ENCODE data around the gene OVCA2.

DNA sequence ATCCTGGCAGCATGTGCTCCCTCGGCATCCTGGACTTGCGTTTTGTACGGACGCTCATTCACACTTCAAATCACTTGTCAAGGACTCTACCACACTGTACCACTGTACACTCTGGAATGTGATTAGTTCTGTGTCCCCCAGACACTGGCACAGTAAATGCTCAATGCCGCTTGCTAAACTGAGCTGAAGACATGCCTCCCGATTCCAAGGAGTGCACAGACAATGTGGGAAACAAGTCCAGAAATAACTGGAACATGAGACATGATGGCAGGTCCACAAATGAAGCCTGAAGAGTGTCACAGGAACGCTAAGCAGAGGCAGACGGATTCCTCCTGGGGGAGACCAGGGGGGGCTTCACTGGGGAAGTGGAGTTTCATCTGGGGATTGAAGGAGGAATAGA is 35.2 kb downstream of the OVCA2 start:
- TF ChIP-seq CTCF (IDR thresholded peaks at IDR 0.05 in 2 of 3, conservative IDR thresholded peaks at IDR 0.05 in 1 of 3; ENCODE audit: borderline replicate concordance in 1 of 3, insufficient read depth in 1 of 3, low read depth in 2 of 3, low read length in 2 of 3) (no peak), EGR1 (IDR thresholded peaks at IDR 0.05; ENCODE audit: low read depth) (no peak), EZH2 (IDR thresholded peaks at IDR 0.05) (no peak), ELF1 (IDR thresholded peaks at IDR 0.05; ENCODE audit: borderline replicate concordance, low read depth) (no peak), POLR2AphosphoS5 (IDR thresholded peaks at IDR 0.05; ENCODE audit: low read depth, low read length) (no peak)
- TF ChIP-seq, protein P1, sequence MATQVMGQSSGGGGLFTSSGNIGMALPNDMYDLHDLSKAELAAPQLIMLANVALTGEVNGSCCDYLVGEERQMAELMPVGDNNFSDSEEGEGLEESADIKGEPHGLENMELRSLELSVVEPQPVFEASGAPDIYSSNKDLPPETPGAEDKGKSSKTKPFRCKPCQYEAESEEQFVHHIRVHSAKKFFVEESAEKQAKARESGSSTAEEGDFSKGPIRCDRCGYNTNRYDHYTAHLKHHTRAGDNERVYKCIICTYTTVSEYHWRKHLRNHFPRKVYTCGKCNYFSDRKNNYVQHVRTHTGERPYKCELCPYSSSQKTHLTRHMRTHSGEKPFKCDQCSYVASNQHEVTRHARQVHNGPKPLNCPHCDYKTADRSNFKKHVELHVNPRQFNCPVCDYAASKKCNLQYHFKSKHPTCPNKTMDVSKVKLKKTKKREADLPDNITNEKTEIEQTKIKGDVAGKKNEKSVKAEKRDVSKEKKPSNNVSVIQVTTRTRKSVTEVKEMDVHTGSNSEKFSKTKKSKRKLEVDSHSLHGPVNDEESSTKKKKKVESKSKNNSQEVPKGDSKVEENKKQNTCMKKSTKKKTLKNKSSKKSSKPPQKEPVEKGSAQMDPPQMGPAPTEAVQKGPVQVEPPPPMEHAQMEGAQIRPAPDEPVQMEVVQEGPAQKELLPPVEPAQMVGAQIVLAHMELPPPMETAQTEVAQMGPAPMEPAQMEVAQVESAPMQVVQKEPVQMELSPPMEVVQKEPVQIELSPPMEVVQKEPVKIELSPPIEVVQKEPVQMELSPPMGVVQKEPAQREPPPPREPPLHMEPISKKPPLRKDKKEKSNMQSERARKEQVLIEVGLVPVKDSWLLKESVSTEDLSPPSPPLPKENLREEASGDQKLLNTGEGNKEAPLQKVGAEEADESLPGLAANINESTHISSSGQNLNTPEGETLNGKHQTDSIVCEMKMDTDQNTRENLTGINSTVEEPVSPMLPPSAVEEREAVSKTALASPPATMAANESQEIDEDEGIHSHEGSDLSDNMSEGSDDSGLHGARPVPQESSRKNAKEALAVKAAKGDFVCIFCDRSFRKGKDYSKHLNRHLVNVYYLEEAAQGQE (IDR thresholded peaks at IDR 0.05; ENCODE audit: low read depth), result no peak

Measured in HCT116 (cell line).